PC-9 (cell line): ENCODE results near the gene HOXB3. TPM values are rescaled to one million over a fixed set of nuclear protein-coding genes. Genes with fewer than 3 reads are reported as not detected.

ENCODE experiments used
- BruUV-seq: library from RNA; stranded (reverse); fragments of 400-500 nt; replicated peaks from 2 replicates; lab custom pipeline; 2021; lab: Mats Ljungman, UMichigan
- CTCF ChIA-PET: fragments of 300-600 bp; sonication (Branson Sonifier 250); formaldehyde crosslinking; loops from one replicate; lab custom pipeline; 2022; ENCODE audit warnings: antibody characterized with exemption; lab: Charles Lee
- POLR2A ChIA-PET: fragments of 300-600 bp; sonication (Branson Sonifier 250); formaldehyde crosslinking; loops from one replicate; lab custom pipeline; 2022; ENCODE audit warnings: antibody characterized with exemption; ENCODE audit not compliant: unreplicated experiment; lab: Charles Lee
- DNase-seq, 2 experiments: peaks; one replicate each; pipeline versions ENCODE4 v3.0.0 to v3.0.0-alpha.2; 2015 to 2022; ENCODE audit warnings: mixed read lengths in 1 of 2
- H2AFZ ChIP-seq: fragments of 200-600 bp; sonication (generic); 2 replicates; pipeline ENCODE4 v1.8.1; 2017; ENCODE audit warnings: antibody characterized with exemption
- H3F3A ChIP-seq: fragments of 200-600 bp; sonication (generic); 2 replicates; pipeline ENCODE4 v1.8.1; 2017; ENCODE audit warnings: antibody characterized with exemption, mild to moderate bottlenecking, low read depth; ENCODE audit not compliant: insufficient read depth
- H3K27ac ChIP-seq: fragments of 200-600 bp; sonication (generic); 2 replicates; pipeline ENCODE4 v1.6.1; 2016; ENCODE audit warnings: mixed run types
- H3K27me3 ChIP-seq: fragments of 200-600 bp; sonication (generic); 2 replicates; pipeline ENCODE4 v1.6.1; 2016; ENCODE audit warnings: low read depth, mixed run types; ENCODE audit not compliant: insufficient read depth
- H3K36me3 ChIP-seq: fragments of 200-600 bp; sonication (generic); 2 replicates; pipeline ENCODE4 v1.6.1; 2016; ENCODE audit warnings: low read depth, mixed run types
- H3K4me1 ChIP-seq: fragments of 200-600 bp; sonication (generic); replicated peaks from 2 replicates; pipeline ENCODE4 v1.6.1; 2016; ENCODE audit warnings: mixed run types; ENCODE audit not compliant: insufficient read depth
- H3K4me2 ChIP-seq: fragments of 200-600 bp; sonication (generic); 2 replicates; pipeline ENCODE4 v1.6.1; 2017; ENCODE audit warnings: mixed run types
- H3K4me3 ChIP-seq: fragments of 200-600 bp; sonication (generic); 2 replicates; pipeline ENCODE4 v1.6.1; 2016; ENCODE audit warnings: mixed run types
- H3K79me2 ChIP-seq: fragments of 200-600 bp; sonication (generic); 2 replicates; pipeline ENCODE4 v1.6.1; 2017; ENCODE audit warnings: low read depth, mixed run types
- H3K9me2 ChIP-seq: fragments of 200-600 bp; sonication (generic); 2 replicates; pipeline ENCODE4 v1.8.1; 2017; ENCODE audit warnings: mild to moderate bottlenecking; ENCODE audit not compliant: insufficient read depth
- H3K9me3 ChIP-seq: fragments of 200-600 bp; sonication (generic); 2 replicates; pipeline ENCODE4 v1.8.1; 2016; ENCODE audit warnings: low read depth; ENCODE audit not compliant: insufficient read depth
- H4K20me1 ChIP-seq: fragments of 200-600 bp; sonication (generic); 2 replicates; pipeline ENCODE4 v1.8.1; 2017; ENCODE audit not compliant: insufficient read depth
- EZH2 ChIP-seq: fragments of 200-600 bp; sonication (generic); IDR thresholded peaks from 2 replicates; pipeline ENCODE4 v1.8.0; 2017; ENCODE audit warnings: antibody characterized with exemption, low read depth
- intact Hi-C: fragments of 100-400 bp; cut with micrococcal nuclease; formaldehyde crosslinking; loops from one replicate; pipeline ENCODE4 v1.10.0; 2022; ENCODE audit not compliant: unreplicated experiment
- total RNA-seq: library from RNA; stranded (reverse); gene quantifications from 2 replicates; pipeline ENCODE4 v1.2.3, GENCODE V29; 2021
- TF ChIP-seq, protein P1 (sequence below): fragments of 200-600 bp; sonication (generic); conservative IDR thresholded peaks from 2 replicates; pipeline ENCODE4 v1.6.1; 2017; ENCODE audit warnings: mixed run types, antibody characterized with exemption, mild to moderate bottlenecking, moderate library complexity

Gene HOXB3
- total RNA-seq, 1 experiment from 2014 or later: 19.1 TPM

- POLR2A ChIA-PET: no interaction called here
- H3K9me3 ChIP-seq: no peaks in the 10 kb centered on the region
- H3K27ac ChIP-seq: no peak overlapping the region
Measured at GRCh38 chr17:48592057-48592514, 2.0 kb upstream of the HOXB3 start.

GRCh38 chr17:48591255-48592056, 1.4 kb upstream of the HOXB3 start:
- H3K79me2 ChIP-seq: no peaks in the 10 kb centered on the region
- no peak overlapping the region for H3K4me2 ChIP-seq
- no TSS peak for BruUV-seq
- H3K9me3 ChIP-seq: no peaks in the 10 kb centered on the region
- intact Hi-C loops: no loop called here
- peaks cover 7% of the 10 kb centered on the region for H3K4me1 ChIP-seq
- ChIA-PET POLR2A (interaction anchor here (0.5 kb wide), 1 partner anchor 239 kb away, joined by 3 read pairs; no protein-coding TSS in a partner anchor), CTCF (interaction anchor here (0.6 kb wide), 1 partner anchor 32 kb away, joined by 3 read pairs; no protein-coding TSS in a partner anchor)
- H3F3A ChIP-seq: peaks cover 13% of the 10 kb centered on the region; the same call in 1 of the 2 replicates
- no peaks in the 10 kb centered on the region for H4K20me1 ChIP-seq
- TF ChIP-seq, protein P1, sequence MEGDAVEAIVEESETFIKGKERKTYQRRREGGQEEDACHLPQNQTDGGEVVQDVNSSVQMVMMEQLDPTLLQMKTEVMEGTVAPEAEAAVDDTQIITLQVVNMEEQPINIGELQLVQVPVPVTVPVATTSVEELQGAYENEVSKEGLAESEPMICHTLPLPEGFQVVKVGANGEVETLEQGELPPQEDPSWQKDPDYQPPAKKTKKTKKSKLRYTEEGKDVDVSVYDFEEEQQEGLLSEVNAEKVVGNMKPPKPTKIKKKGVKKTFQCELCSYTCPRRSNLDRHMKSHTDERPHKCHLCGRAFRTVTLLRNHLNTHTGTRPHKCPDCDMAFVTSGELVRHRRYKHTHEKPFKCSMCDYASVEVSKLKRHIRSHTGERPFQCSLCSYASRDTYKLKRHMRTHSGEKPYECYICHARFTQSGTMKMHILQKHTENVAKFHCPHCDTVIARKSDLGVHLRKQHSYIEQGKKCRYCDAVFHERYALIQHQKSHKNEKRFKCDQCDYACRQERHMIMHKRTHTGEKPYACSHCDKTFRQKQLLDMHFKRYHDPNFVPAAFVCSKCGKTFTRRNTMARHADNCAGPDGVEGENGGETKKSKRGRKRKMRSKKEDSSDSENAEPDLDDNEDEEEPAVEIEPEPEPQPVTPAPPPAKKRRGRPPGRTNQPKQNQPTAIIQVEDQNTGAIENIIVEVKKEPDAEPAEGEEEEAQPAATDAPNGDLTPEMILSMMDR: no peak
- TF ChIP-seq EZH2: no peak
- H3K27me3 ChIP-seq: no peaks in the 10 kb centered on the region
- H3K36me3 ChIP-seq: peaks cover 7% of the 10 kb centered on the region
- H3K9me2 ChIP-seq: no peaks in the 10 kb centered on the region
- H3K4me3 ChIP-seq: no peak overlapping the region
- no peak overlapping the region for H2AFZ ChIP-seq
- no peak for DNase-seq
- no peak overlapping the region for H3K27ac ChIP-seq

More at GRCh38 chr17:48592057-48592514, 2.0 kb upstream of the HOXB3 start:
- DNase-seq: no peak
- Histone ChIP-seq H3K4me3 (no peak overlapping the region), H2AFZ (no peak overlapping the region), H3K79me2 (peaks cover 5% of the 10 kb centered on the region), H3K9me2 (no peaks in the 10 kb centered on the region), H3K4me2 (no peak overlapping the region), H3F3A (peaks cover 13% of the 10 kb centered on the region; the same call in 1 of the 2 replicates), H3K4me1 (peaks cover 7% of the 10 kb centered on the region), H3K36me3 (peaks cover 7% of the 10 kb centered on the region), H3K27me3 (no peaks in the 10 kb centered on the region), H4K20me1 (no peaks in the 10 kb centered on the region; the same call in 1 of the 2 replicates)
- intact Hi-C loops: no loop called here
- CTCF ChIA-PET: no interaction called here
- BruUV-seq: no TSS peak
- TF ChIP-seq EZH2: no peak
- TF ChIP-seq, protein P1: no peak

- intact Hi-C loops: no loop called here
- BruUV-seq: no TSS peak
- no peak overlapping the region for H3K4me3 ChIP-seq
- H3K9me3 ChIP-seq: no peaks in the 10 kb centered on the region
- H3K79me2 ChIP-seq: no peaks in the 10 kb centered on the region
- H2AFZ ChIP-seq: no peak overlapping the region
- H4K20me1 ChIP-seq: no peaks in the 10 kb centered on the region
- H3K36me3 ChIP-seq: peaks cover 7% of the 10 kb centered on the region
- no peak overlapping the region for H3K4me2 ChIP-seq
- DNase-seq: no peak
- no peaks in the 10 kb centered on the region for H3K9me2 ChIP-seq
- no peaks in the 10 kb centered on the region for H3K27me3 ChIP-seq
- ChIA-PET CTCF (interaction anchor here (0.6 to 1.0 kb wide), 2 partner anchors 33 to 239 kb away, joined by 3 to 4 read pairs; no protein-coding TSS in a partner anchor), POLR2A (interaction anchor here (0.5 kb wide), 1 partner anchor 239 kb away, joined by 3 read pairs; no protein-coding TSS in a partner anchor)
- H3K4me1 ChIP-seq: peaks cover 12% of the 10 kb centered on the region
- TF ChIP-seq, protein P1: no peak
- no peak for TF ChIP-seq EZH2
- no peak overlapping the region for H3K27ac ChIP-seq
- H3F3A ChIP-seq: peaks cover 13% of the 10 kb centered on the region; the same call in 1 of the 2 replicates
Measured at GRCh38 chr17:48590607-48591161, 643 bp upstream of the HOXB3 start.
